GM19025 (cell line): ENCODE results near the gene INPP4B.

Experiments used
- ATAC-seq: cut with Tn5 transposase; IDR thresholded peaks from one replicate; pipeline ENCODE4 v1.9.1; 2021; ENCODE audit warnings: mild to moderate bottlenecking, low read depth, moderate library complexity; ENCODE audit not compliant: unreplicated experiment

The INPP4B gene

DNA sequence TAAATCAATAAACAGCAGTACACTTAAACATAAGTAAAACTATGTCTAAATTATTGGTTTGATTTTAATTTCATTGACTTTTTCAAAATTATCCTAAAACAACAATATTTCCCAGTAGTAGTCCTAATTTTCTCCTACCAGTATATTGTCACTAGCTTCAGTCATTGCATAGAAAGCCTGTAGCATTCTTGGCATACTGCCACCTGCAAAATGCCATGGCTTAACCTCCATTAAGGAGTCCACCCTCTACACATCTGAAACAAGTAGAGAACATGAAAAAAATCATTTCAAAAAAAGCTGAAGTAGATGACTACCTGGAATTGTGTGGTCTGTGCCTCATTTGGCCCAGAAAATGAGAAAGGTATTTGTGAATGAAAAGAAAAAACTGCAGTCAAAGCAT, 348.5 kb downstream of the INPP4B start:
- no peak for ATAC-seq

DNA sequence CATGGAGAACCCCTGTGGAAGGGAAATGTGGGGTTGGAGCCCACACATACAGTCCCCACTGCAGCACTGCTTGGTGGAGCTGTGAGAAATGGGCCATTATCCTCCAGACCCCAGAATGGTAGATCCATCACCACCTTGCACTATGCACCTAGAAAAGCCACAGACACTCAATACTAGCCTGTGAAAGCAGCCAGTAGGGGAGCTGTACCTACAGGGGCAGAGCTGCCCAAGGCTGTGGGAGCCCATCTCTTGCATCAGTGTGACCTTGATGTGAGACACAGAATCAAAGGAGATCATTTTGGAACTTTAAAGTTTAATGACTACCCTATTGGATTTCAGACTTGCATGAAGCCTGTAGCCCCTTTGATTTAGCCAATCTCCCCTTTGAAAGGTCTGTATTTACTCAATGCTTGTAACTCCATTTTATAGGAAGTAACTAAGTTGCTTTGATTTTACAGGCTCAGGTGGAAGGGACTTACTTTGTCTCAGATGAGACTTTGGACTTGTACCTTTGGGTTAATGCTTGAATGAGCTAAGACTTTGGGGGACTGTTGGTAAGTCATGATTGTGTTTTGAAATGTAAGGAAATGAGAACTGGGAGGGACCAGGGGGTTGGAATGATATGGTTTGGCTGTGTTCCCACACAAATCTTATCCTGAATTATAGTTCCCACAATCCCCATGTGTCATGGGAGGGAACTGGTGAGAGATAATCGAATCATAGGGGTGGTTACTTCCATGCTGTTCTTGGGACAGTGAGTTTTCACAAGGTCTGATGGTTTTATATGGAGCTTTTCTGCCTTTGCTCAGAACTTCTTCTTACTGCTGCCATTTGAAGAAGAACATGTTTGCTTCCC, 352.6 kb downstream of the INPP4B start:
- ATAC-seq = no peak

DNA sequence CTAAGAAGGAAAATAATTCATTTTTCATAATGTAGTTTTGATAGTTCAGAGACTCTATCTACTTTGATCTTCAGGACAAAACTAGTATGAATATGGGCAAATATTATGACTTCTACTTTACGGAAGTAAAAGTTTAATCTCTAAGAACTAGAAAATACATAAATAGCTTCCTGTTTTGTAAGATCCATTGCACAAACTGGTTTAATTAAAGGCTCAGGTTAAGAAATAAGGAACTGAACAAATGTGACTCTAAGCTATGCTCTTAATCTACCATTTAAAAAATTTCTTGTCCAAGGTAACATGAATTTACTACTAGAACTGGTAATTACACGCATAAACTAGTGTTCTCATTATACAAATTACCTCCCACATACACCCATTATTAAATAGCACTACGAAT, 360.6 kb downstream of the INPP4B start:
- ATAC-seq = no peak

DNA sequence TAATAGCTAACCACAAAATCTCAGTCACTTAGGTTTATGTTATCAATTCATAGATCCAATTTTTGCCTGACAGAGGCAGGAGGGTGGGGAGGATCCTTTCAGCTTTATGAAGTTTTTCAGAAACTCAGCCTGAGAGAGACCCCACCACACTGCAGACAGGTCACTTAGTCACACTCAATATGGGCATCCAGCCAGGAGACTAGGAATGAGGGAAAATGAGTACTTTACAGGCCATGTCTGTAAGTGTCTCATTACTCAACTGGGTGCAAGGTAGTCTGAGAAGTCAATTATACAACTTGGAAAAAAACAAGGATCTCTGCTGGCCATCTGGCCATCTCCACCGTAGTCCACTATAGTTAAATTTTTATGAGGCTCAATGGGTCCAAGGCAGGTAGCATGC, 365.9 kb downstream of the INPP4B start:
- ATAC-seq = no peak

DNA sequence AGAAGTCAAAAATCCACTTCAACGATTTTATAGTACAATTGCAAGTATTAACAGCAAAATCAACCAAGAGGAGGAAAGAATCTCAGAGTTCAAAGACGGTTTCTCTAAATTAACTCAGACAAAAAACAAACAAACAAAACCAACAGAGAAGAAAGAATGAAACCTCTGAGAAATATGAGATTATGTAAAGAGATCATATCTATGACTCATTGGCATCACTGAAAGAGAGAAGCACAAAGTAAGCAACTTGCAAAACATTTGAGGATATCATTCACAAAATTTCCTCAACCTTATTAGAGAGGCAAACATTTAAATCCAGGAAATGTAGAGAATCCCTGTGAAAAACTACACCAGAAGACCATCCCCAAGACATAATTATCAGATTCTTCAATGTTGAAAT, 370.4 kb downstream of the INPP4B start:
- ATAC-seq = no peak

DNA sequence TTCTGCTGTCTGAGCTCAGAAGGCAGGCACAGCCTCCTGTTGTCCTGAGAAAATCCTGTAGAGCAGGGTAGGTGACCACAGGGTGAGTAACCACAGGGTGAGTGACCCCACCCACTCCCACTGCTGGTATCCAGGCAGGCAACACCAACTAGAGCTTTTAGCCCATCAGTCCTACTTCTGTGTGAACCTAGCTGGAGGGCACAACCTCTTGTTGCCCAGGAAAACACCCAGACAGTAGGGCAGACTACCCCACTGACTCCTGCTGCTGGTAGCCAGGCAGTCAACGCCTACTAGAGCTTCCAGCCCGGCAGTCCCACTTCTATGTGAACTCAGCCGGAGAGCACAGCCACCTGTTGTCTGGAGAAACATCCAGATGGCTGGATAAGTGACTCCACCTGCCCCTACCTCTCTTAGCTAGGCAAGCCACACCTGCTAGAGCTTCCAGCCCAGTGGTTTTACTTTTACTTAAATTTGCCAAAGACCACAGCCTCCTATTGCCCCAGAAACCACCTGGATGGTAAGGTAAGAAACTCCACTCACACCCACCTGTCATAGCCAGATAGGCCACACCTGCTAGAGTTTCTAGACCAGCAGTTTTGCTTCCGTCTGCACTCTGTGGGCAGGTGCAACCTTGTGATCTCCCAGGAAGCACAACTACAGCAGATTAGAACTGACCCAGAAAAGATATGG, 371.6 kb downstream of the INPP4B start:
- no peak for ATAC-seq

DNA sequence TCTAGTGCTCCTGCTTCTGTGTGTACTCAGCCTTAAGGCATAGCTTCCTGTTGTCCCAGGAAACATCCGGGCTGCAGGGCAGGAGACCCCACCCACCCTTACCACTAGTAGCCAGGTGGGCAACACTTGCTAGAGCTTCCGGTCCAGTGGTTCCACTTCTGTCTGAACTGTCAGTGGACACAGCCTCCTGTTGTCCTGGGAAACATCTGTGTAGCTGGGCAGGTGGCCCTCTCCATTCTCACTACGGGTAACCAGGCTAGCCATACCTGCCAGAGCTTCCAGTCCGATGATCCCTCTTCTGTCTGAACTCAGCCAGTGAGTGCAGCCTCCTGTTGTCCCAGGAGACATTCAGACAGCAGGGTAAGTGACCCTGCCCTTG, 372.2 kb downstream of the INPP4B start:
- no peak for ATAC-seq

DNA sequence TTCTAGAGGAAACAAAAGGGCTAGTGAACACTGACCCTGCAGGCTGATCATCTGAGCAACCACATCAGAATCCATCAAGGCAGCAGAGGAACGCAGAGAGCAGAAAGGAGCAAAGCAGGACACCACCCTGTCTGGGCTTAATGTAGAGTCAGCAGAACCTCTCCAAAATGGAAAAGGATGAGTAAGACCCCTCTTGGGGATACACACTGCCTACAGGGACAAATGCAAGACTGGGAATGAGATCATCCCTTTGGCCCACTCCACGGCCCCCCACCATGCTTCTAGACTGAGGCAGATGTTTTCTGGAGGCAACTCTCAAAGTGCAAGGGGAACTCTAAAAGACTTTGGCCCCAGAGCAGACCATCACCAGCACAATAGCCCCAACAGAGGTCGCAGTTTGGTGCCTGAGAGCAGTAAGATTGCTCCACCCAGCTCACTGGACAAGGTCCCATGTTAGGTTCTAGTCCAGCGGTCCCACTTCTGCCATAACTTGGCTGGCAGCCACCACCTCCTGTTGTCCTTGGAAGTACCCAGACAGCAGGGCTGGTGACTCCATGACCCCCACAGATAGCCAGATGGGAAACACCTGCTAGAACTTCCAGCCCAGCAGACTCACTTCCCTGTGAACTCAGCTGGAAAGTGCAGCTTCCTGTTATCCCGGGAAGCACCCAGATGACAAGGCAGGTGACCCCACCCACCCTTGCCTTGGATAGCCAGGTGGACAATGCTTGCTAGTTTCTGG, 372.7 kb downstream of the INPP4B start:
- ATAC-seq = no peak

DNA sequence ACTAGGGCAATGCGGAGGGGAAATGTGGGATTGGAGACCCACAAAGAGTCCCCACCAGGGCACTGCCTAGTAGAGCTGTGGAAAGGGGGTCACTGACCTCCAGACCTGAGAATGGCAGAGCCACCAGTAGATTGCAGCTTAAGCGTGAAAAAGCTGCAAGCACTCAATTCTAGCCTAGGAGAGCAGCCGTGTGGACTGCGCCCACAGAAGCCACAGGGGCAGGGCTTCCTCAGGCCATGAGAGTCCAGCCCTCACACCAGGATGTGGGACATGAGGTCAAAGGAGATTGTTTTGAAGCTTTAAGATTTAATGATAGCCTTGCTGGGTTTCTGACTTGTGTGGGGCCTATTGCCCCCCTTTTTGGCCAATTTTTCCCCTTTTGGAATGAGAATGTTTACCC, 379.0 kb downstream of the INPP4B start:
- no peak for ATAC-seq

DNA sequence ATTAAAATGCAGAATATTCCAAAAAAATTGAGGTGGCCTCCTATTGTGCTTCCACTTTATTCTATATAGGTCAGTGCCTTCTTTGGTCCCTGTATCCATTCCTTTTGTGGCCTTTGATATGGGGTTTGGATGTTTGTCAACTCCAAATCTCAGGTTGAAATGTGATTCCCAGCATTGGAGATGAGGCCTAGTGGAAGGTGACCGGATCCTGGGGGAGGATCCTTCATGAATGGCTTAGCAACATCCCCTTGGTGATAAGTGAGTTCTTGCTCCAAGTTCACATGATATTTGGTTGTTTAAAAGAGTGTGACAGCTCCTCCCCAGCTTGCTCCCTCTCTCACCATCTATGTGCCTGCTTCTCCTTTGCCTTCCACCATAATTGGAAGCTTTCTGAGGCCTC, 380.6 kb downstream of the INPP4B start:
- ATAC-seq = no peak

DNA sequence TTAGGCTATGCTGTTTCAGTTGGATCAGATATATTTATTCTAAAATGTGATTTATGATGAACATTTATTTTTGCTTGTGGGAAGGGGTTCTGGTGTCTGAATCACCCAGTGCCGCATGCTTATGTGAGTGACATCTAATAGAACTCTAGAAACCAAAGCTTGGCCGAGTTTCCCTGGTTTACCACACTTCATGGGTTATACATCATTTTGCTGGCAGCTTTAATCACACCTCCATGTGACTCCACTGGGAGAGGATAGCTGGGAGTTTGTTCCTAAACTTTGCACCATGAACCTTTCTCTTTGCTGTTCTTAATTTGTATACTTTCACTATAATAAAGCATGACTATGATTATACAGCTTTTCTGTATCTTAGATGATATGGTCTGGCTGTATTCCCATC, 382.9 kb downstream of the INPP4B start:
- ATAC-seq = no peak

DNA sequence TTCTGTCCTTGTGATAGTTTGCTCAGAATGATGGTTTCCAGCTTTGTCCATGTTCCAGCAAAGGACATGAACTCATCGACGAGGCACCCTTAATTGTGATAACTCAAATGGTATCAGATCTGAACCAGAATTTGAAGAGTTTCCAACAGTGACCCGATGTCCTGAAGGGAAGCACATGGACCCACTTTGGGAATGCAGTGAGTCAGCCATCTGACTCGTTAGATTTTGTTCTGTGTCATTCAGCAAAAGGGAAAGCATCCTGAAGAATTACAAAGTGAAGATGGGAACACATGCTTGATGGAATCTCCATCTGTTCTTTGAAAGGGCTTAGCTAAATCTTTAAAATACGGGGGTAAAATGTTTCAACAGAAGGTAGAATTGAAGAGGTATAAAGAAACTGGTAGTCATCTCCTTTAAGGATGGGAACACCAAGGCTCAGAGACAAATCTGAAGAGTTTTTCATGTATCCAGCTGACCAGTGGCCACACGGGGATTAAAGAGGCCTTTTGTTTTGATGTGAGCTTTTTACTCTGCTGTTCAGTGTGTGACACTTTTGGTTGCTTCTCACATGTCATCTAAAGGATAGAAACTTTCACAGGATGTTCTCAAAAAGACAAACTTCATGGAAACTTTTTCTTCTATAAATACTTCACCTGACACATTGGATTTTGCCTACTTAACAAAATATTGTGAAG, 393.8 kb downstream of the INPP4B start:
- ATAC-seq = no peak

DNA sequence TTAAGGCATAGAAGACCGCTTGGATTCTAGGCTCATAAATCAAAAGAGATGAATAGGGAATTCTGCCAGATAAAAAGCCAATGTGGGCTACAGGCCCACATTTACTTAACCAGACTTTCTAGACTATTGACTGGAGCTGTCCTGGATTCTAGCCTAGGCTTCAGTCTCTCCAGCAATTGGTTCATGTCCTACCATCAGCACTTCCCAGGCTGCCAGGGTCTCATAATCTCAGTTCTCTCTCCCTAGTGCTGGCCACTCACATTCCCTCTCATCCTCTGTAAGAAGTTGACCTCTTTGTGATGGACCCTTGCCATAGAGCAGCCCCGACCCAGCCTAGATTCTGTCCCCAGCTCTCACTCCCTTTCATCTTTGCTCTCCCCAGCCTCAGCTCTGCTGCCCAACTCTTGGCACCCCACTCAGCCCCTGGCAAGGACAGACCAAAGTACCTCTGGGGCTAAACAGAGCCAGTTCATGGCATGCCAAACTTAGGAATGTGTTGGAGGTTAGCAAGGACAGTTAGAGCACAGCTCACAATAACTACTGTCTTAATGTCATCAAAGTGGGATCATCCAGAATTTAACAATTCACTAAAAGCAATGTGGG, 396.2 kb downstream of the INPP4B start:
- no peak for ATAC-seq

DNA sequence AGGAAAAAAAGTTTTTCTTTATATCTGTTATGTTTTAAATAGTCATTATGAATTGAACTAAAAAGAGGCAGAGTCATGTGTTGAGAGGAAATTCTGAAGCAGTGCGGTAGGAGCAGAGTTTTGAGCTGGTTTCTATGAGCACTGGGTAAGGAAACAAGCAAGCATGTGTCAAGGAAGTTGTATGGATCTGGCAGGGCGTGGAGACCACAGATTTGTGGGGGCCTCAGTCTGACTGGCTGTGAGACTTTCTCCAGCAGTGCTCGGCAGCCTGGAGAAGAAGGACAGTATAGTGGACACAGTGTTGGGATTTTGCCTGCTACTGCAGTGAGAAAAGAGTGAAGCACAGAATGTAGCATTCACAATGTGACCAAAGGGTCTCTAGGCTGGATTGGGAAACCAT, 399.1 kb downstream of the INPP4B start:
- no peak for ATAC-seq

DNA sequence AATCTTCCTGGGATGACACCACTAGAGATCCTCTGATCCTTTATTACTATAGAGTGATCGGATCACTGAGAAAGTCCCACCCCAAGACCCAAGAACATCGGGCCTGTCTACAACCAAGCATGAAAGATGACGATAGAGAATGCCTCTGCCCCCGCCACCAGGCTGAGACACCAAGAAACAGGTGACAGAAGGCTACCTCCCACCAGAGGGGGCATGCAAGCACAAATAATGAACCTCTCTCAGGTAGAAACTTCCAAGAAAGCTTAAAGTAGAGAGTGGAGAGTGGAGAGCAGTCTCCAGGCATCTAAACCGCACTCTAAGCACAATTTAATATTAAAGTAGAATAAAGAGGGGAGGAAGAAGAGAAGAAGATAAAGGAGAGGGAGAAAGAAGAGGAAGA, 402.6 kb downstream of the INPP4B start:
- ATAC-seq = no peak

DNA sequence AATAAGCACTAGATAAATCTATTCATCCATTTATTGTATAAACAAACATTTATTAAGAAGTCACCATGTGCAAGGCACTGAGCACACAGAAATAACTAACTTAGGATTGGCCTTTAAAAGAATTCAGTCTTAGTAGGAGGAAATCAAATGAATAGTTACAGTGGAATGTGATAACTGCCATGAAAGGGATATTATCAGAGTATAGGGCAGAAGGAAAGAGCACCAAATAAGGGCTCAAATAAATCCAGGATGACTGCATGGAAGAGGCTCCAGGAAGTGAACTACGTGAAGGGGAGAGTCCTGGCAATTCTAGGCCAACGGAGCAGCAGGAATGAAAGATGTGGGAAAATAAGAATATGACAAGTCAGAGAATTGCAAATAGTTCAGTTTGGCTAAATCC, 406.0 kb downstream of the INPP4B start:
- ATAC-seq = no peak

DNA sequence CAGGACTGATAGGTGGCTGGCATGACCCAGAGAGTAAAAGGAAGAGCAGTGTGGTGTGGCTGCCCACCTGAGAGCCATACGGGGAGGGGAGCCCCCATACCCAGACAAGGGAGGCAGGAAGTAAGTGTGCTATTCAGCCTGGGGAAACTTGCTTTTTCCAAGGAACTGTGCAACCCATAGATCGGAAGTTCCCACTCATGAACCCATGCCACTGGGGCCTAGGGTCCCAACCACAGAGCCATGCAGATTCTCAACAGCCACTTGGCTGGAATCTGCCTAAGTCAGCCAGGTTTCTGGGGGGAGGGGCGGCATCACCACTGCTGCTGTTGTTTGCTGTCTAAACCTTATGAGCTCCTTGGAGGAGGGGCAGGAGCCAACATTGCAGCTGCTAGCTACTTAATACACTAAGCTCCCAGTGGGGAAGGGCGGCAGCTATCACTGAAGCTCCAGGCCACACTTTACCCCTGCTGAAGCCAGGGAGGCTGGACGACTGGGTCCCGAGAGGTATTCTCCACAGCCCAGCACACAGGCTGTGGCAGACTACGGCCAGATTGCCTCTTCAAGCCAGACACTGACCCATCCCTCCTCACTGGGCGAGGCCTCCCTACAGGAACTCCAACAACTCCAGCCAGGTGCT, 410.4 kb downstream of the INPP4B start:
- ATAC-seq = no peak

DNA sequence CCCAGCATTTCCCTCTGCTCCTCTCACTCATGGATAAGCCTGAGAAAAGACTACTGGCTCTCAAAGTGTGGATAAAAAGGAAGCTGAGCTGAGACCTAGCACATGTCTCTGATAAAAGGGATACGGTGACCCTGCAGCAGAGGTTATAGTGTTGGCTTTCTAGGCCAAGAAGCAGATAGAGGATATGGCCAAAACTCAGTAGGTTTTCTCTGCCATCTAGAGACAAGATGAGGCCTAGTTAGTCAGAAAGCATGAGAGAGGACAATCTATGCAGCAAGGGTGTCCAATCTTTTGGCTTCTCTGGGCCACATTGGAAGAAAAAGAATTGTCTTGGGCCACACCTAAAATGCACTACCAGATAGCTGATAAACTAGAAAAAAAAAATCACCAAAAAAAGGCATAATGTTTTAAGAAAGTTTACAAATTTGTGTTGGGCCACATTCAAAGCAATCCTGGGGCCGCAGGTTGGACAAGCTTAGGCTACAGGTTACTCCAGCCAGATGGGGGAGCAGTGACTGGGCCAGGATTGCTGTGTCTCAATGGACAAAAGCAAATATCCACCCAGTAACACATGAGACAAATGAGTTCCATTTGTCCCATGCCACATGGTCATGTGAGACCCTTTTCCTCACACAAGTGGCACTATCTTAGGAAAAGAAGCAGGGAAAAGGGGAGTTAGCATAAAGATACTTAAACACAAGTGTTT, 411.4 kb downstream of the INPP4B start:
- ATAC-seq = no peak

DNA sequence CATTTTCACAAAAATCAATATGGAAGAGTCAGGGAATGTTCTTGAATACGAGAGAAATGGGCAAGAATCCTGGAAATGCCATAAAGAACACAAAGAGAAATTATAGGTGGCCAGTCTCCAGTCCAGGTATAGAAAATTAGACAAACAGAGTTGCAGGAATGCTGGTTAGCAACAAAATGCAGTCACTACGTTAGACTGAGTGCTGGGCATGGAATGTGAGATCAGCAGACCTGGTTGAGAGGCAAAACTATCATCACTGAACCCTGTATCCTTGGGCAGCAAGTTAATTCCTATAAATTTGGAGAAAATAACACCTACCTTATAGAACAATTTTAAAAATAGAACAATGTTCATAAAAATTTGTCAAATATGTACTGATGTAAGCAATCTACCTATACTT, 417.4 kb downstream of the INPP4B start:
- ATAC-seq = no peak
